Measurements from ENCODE around the gene ACTC1. TPM values are rescaled to one million over a fixed set of nuclear protein-coding genes. Genes with fewer than 3 reads are reported as not detected.
"Not testable (repeated sequence)": the region's sequence is repeated elsewhere in the genome, so short reads cannot be mapped to it uniquely, and the experiment has no call there.

ACTC1 gene
- total and polyA plus RNA-seq, 9 donors = 0.59 to 22.6 (median 1.3) TPM; not detected in 2

- Histone ChIP-seq H3K27me3 (no peaks in the 10 kb centered on the region), H3K4me1 (ENCODE audit: insufficient read depth) (no peaks in the 10 kb centered on the region), H3K4me3 (no peak overlapping the region), H3K27ac (no peak overlapping the region), H3K9me3 (no peaks in the 10 kb centered on the region), H3K36me3 (no peaks in the 10 kb centered on the region)
- intact Hi-C loops (cut with DNase I) = no loop called here
- WGBS, 3 donors = 64 to 75% (median 68%) methylated on average over 3 of the region's 3 CpGs
- no peak for DNase-seq
- TF ChIP-seq CTCF (IDR thresholded peaks at IDR 0.05) = no peak
- TF ChIP-seq EP300 (IDR thresholded peaks at IDR 0.05) = no peak
- TF ChIP-seq POLR2A (IDR thresholded peaks at IDR 0.05) = no peak
Observed at GRCh38 chr15:34809186-34809585, 13.8 kb upstream of the ACTC1 start.

- 68 to 92% (median 91%) methylated on average over 3 of the region's 3 CpGs for WGBS, 3 donors
- no peak for TF ChIP-seq POLR2A (IDR thresholded peaks at IDR 0.05)
- TF ChIP-seq EP300 (IDR thresholded peaks at IDR 0.05) = no peak
- TF ChIP-seq CTCF (IDR thresholded peaks at IDR 0.05) = no peak
Observed at GRCh38 chr15:34808016-34808415, 12.7 kb upstream of the ACTC1 start.

GRCh38 chr15:34807241-34807640 lies 11.9 kb upstream of the ACTC1 start:
- DNase-seq; H3K36me3 ChIP-seq; H3K4me3 ChIP-seq; intact Hi-C loops (cut with DNase I); H3K4me1 ChIP-seq (ENCODE audit: insufficient read depth); H3K9me3 ChIP-seq; H3K27ac ChIP-seq; H3K27me3 ChIP-seq: not testable (repeated sequence)
- WGBS, 3 donors = 78 to 91% (median 89%) methylated on average over 8 of the region's 8 CpGs

More at GRCh38 chr15:34808016-34808415, 12.7 kb upstream of the ACTC1 start:
- DNase-seq = no peak
- intact Hi-C loops (cut with DNase I) = no loop called here
- no peaks in the 10 kb centered on the region for H3K4me1 ChIP-seq (ENCODE audit: insufficient read depth)
- H3K9me3 ChIP-seq = no peaks in the 10 kb centered on the region
- no peaks in the 10 kb centered on the region for H3K27me3 ChIP-seq
- no peak overlapping the region for H3K27ac ChIP-seq
- no peaks in the 10 kb centered on the region for H3K36me3 ChIP-seq
- no peak overlapping the region for H3K4me3 ChIP-seq

- intact Hi-C loops (cut with DNase I) = no loop called here
- WGBS, 3 donors = 67 to 78% (median 73%) methylated on average over 3 of the region's 3 CpGs
- Histone ChIP-seq H3K4me1 (ENCODE audit: insufficient read depth) (no peaks in the 10 kb centered on the region), H3K27me3 (no peaks in the 10 kb centered on the region), H3K9me3 (no peaks in the 10 kb centered on the region), H3K27ac (no peak overlapping the region), H3K36me3 (no peaks in the 10 kb centered on the region), H3K4me3 (no peak overlapping the region)
- no peak for DNase-seq
- TF ChIP-seq EP300 (IDR thresholded peaks at IDR 0.05) = no peak
- no peak for TF ChIP-seq CTCF (IDR thresholded peaks at IDR 0.05)
- no peak for TF ChIP-seq POLR2A (IDR thresholded peaks at IDR 0.05)
Observed at GRCh38 chr15:34804776-34805175, 9.4 kb upstream of the ACTC1 start.

GRCh38 chr15:34804113-34804512 lies 8.8 kb upstream of the ACTC1 start:
- intact Hi-C loops (cut with DNase I) = no loop called here
- DNase-seq = no peak

More at GRCh38 chr15:34804113-34804512, 8.8 kb upstream of the ACTC1 start:
- Histone ChIP-seq H3K27ac (no peak overlapping the region), H3K4me1 (ENCODE audit: insufficient read depth) (no peaks in the 10 kb centered on the region), H3K27me3 (no peaks in the 10 kb centered on the region), H3K4me3 (no peak overlapping the region), H3K9me3 (no peaks in the 10 kb centered on the region), H3K36me3 (no peaks in the 10 kb centered on the region)
- TF ChIP-seq CTCF (IDR thresholded peaks at IDR 0.05) (no peak), EP300 (IDR thresholded peaks at IDR 0.05) (no peak), POLR2A (IDR thresholded peaks at IDR 0.05) (no peak)
- WGBS, 3 donors = 81 to 85% (median 85%) methylated on average over 2 of the region's 2 CpGs

Data from ovary (tissue), 9 donors.